ENCODE data around the gene PSMB2.

PSMB2 gene

GRCh38 chr1:35629051-35629450 lies 12.3 kb downstream of the PSMB2 start:
- ATAC-seq: no peak
- TF ChIP-seq ZC3H10 (CRISPR knock-in tag; IDR thresholded peaks at IDR 0.05) (no peak), PPARA (CRISPR knock-in tag; IDR thresholded peaks at IDR 0.05; ENCODE audit: borderline replicate concordance) (no peak), ARNTL (CRISPR knock-in tag; IDR thresholded peaks at IDR 0.05; ENCODE audit: borderline replicate concordance, low read depth) (no peak), ZNF70 (CRISPR knock-in tag; IDR thresholded peaks at IDR 0.05) (no peak), GLIS3 (CRISPR knock-in tag; IDR thresholded peaks at IDR 0.05) (no peak), ZNF8 (CRISPR knock-in tag; IDR thresholded peaks at IDR 0.05) (no peak), ZFP30 (CRISPR knock-in tag; IDR thresholded peaks at IDR 0.05) (no peak), ESRRG (CRISPR knock-in tag; IDR thresholded peaks at IDR 0.05) (no peak), ZNF565 (CRISPR knock-in tag; conservative IDR thresholded peaks at IDR 0.05; ENCODE audit: low read depth) (no peak), TOX (CRISPR knock-in tag; IDR thresholded peaks at IDR 0.05; ENCODE audit: borderline replicate concordance) (no peak)
- TF ChIP-seq, protein P1, sequence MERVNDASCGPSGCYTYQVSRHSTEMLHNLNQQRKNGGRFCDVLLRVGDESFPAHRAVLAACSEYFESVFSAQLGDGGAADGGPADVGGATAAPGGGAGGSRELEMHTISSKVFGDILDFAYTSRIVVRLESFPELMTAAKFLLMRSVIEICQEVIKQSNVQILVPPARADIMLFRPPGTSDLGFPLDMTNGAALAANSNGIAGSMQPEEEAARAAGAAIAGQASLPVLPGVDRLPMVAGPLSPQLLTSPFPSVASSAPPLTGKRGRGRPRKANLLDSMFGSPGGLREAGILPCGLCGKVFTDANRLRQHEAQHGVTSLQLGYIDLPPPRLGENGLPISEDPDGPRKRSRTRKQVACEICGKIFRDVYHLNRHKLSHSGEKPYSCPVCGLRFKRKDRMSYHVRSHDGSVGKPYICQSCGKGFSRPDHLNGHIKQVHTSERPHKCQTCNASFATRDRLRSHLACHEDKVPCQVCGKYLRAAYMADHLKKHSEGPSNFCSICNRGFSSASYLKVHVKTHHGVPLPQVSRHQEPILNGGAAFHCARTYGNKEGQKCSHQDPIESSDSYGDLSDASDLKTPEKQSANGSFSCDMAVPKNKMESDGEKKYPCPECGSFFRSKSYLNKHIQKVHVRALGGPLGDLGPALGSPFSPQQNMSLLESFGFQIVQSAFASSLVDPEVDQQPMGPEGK (CRISPR knock-in tag; IDR thresholded peaks at IDR 0.05; ENCODE audit: borderline replicate concordance): no peak

- no peak for ATAC-seq
- TF ChIP-seq CSDC2 (CRISPR knock-in tag; IDR thresholded peaks at IDR 0.05): no peak
- TF ChIP-seq BACH2 (CRISPR knock-in tag; IDR thresholded peaks at IDR 0.05; ENCODE audit: borderline replicate concordance): no peak
- no peak for TF ChIP-seq ZNF8 (CRISPR knock-in tag; IDR thresholded peaks at IDR 0.05)
- TF ChIP-seq, protein P1 (CRISPR knock-in tag; IDR thresholded peaks at IDR 0.05; ENCODE audit: borderline replicate concordance): no peak
- TF ChIP-seq, protein P2, sequence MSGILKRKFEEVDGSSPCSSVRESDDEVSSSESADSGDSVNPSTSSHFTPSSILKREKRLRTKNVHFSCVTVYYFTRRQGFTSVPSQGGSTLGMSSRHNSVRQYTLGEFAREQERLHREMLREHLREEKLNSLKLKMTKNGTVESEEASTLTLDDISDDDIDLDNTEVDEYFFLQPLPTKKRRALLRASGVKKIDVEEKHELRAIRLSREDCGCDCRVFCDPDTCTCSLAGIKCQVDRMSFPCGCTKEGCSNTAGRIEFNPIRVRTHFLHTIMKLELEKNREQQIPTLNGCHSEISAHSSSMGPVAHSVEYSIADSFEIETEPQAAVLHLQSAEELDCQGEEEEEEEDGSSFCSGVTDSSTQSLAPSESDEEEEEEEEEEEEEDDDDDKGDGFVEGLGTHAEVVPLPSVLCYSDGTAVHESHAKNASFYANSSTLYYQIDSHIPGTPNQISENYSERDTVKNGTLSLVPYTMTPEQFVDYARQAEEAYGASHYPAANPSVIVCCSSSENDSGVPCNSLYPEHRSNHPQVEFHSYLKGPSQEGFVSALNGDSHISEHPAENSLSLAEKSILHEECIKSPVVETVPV (CRISPR knock-in tag; IDR thresholded peaks at IDR 0.05): no peak
Measured at GRCh38 chr1:35623832-35624231, 17.5 kb downstream of the PSMB2 start.

DNA sequence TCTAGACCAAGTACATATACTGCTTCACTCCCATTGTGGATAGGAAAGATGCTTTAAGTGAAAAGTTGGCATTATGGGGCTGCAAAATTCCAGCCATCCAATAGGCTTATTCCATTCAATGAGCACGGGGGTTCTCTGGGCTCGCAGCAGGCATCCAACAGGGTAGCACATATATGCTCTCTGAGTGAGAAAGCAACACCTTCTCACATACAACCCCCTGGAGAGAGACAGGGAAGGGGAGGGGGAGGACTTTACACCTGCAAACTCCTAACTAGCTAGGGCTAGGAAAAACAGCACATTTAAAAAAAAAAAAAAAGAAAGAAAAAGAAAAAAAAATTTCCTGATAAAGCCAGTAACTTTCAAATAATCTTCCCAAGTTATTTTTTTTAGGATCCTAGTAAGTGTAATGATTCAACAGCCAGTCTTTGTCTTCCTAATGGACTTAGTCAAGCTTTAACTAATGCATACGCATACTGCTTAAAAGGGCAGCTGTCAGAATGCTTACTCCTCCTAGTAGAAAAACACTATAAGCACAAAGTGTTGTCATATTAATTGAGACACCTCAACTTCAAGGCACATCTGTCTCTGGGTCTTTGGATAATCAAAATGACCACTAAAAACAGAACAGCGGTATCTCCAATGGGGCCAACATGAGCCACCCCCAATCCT lies 18.7 kb downstream of the PSMB2 start:
- ATAC-seq: no peak

DNA sequence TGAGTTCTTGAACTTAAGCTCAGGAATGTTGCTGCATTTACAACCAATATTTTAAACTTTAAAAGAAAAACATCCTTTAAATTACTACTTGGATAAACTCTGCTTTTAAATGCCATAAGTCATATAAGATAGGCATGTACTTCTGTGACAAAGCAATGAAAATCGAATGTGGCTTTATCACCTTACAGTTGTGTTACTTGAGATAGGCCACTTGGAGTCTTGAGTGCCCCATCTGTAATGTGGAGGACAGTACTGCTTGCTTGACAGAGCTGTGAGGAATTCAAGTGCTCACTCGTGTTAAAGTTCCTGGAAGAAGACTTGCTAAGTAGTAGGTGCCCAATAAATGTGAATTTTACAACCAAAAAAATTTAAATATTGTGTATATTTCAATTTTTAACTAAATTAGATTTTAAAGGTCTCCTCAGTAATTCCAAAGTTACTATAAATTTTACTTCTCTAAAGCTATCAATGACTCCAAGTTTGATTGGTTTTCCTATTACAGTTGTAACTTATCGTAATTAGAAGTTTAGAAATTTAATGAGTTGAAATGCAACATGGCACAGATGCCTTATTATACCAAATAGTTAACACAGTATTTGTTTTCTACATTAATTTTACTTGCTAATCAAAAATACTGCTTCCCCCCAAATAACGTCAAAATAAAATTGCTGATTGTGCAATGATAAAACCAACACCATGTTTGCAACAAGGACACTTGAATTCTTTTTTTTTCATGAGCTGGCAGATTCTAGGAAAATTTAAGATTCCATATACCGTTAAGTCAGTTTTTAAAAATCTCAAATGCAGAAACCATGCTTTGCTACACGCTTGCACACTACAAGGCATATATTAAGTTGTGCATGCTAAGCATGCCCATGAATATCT lies 21.8 kb downstream of the PSMB2 start:
- no peak for ATAC-seq

More for the DNA sequence above, 18.7 kb downstream of the PSMB2 start:
- TF ChIP-seq BACH2 (CRISPR knock-in tag; IDR thresholded peaks at IDR 0.05; ENCODE audit: borderline replicate concordance) (no peak), ZFP30 (CRISPR knock-in tag; IDR thresholded peaks at IDR 0.05) (no peak), ARNTL (CRISPR knock-in tag; IDR thresholded peaks at IDR 0.05; ENCODE audit: borderline replicate concordance, low read depth) (no peak), ZNF70 (CRISPR knock-in tag; IDR thresholded peaks at IDR 0.05) (no peak), SNAI2 (CRISPR knock-in tag; IDR thresholded peaks at IDR 0.05) (no peak), CSDC2 (CRISPR knock-in tag; IDR thresholded peaks at IDR 0.05) (no peak), GLIS3 (CRISPR knock-in tag; IDR thresholded peaks at IDR 0.05) (no peak), TOX (CRISPR knock-in tag; IDR thresholded peaks at IDR 0.05; ENCODE audit: borderline replicate concordance) (no peak), OSR1 (CRISPR knock-in tag; IDR thresholded peaks at IDR 0.05) (no peak)

More for the DNA sequence above, 21.8 kb downstream of the PSMB2 start:
- TF ChIP-seq OSR1 (CRISPR knock-in tag; IDR thresholded peaks at IDR 0.05) (no peak), ZNF70 (CRISPR knock-in tag; IDR thresholded peaks at IDR 0.05) (no peak), ZNF565 (CRISPR knock-in tag; conservative IDR thresholded peaks at IDR 0.05; ENCODE audit: low read depth) (no peak), ZNF8 (CRISPR knock-in tag; IDR thresholded peaks at IDR 0.05) (no peak), ESRRG (CRISPR knock-in tag; IDR thresholded peaks at IDR 0.05) (no peak), ARNTL (CRISPR knock-in tag; IDR thresholded peaks at IDR 0.05; ENCODE audit: borderline replicate concordance, low read depth) (no peak), ZFP30 (CRISPR knock-in tag; IDR thresholded peaks at IDR 0.05) (no peak), BACH2 (CRISPR knock-in tag; IDR thresholded peaks at IDR 0.05; ENCODE audit: borderline replicate concordance) (no peak), SNAI2 (CRISPR knock-in tag; IDR thresholded peaks at IDR 0.05) (no peak), GLIS3 (CRISPR knock-in tag; IDR thresholded peaks at IDR 0.05) (no peak), ZFP3 (CRISPR knock-in tag; IDR thresholded peaks at IDR 0.05) (no peak), TCF4 (CRISPR knock-in tag; IDR thresholded peaks at IDR 0.05; ENCODE audit: borderline replicate concordance) (no peak)
- TF ChIP-seq, protein P3, sequence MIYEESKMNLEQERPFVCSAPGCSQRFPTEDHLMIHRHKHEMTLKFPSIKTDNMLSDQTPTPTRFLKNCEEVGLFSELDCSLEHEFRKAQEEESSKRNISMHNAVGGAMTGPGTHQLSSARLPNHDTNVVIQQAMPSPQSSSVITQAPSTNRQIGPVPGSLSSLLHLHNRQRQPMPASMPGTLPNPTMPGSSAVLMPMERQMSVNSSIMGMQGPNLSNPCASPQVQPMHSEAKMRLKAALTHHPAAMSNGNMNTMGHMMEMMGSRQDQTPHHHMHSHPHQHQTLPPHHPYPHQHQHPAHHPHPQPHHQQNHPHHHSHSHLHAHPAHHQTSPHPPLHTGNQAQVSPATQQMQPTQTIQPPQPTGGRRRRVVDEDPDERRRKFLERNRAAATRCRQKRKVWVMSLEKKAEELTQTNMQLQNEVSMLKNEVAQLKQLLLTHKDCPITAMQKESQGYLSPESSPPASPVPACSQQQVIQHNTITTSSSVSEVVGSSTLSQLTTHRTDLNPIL (CRISPR knock-in tag; IDR thresholded peaks at IDR 0.05; ENCODE audit: low read depth): no peak
- TF ChIP-seq, protein P4, sequence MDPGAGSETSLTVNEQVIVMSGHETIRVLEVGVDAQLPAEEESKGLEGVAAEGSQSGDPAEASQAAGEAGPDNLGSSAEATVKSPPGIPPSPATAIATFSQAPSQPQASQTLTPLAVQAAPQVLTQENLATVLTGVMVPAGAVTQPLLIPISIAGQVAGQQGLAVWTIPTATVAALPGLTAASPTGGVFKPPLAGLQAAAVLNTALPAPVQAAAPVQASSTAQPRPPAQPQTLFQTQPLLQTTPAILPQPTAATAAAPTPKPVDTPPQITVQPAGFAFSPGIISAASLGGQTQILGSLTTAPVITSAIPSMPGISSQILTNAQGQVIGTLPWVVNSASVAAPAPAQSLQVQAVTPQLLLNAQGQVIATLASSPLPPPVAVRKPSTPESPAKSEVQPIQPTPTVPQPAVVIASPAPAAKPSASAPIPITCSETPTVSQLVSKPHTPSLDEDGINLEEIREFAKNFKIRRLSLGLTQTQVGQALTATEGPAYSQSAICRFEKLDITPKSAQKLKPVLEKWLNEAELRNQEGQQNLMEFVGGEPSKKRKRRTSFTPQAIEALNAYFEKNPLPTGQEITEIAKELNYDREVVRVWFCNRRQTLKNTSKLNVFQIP (CRISPR knock-in tag; IDR thresholded peaks at IDR 0.05; ENCODE audit: borderline replicate concordance, low read depth): no peak
- TF ChIP-seq, protein P1 (CRISPR knock-in tag; IDR thresholded peaks at IDR 0.05; ENCODE audit: borderline replicate concordance): no peak

Measured in SK-N-SH treated with all-trans-retinoic acid at 6 μM for 48 hours (cell line).